ENCODE measurements around the gene CIDEB.

The CIDEB gene

GRCh38 chr14:24293525-24293924, 14.3 kb downstream of the CIDEB start:
- DNase-seq (ENCODE audit: insufficient read length, low spot score) (no peak), FAIRE-seq (no peak)
- TF ChIP-seq POU2F2 (IDR thresholded peaks at IDR 0.05; ENCODE audit: low read depth, low read length) = no peak

GRCh38 chr14:24292118-24292807, 15.5 kb downstream of the CIDEB start:
- TF ChIP-seq POLR2A (IDR thresholded peaks at IDR 0.05; ENCODE audit: low read depth, low read length) (no peak), POU2F2 (IDR thresholded peaks at IDR 0.05; ENCODE audit: low read depth, low read length) (no peak), POLR2AphosphoS5 (IDR thresholded peaks at IDR 0.05; ENCODE audit: low read depth, low read length) (no peak), PAX5 (IDR thresholded peaks at IDR 0.05; ENCODE audit: insufficient read depth, low read length, severe bottlenecking) (no peak), TAF1 (IDR thresholded peaks at IDR 0.05; ENCODE audit: low read depth, low read length) (no peak), SPI1 (IDR thresholded peaks at IDR 0.05; ENCODE audit: low read depth, low read length) (no peak)
- DNase-seq (ENCODE audit: insufficient read length, low spot score) (no peak), FAIRE-seq (no peak)

- no peak for FAIRE-seq
- TF ChIP-seq TAF1 (IDR thresholded peaks at IDR 0.05; ENCODE audit: low read depth, low read length) (no peak), POLR2A (IDR thresholded peaks at IDR 0.05; ENCODE audit: low read depth, low read length) (no peak), PAX5 (IDR thresholded peaks at IDR 0.05; ENCODE audit: insufficient read depth, low read length, severe bottlenecking) (no peak), SPI1 (IDR thresholded peaks at IDR 0.05; ENCODE audit: low read depth, low read length) (no peak), POLR2AphosphoS5 (IDR thresholded peaks at IDR 0.05; ENCODE audit: low read depth, low read length) (no peak), POU2F2 (IDR thresholded peaks at IDR 0.05; ENCODE audit: low read depth, low read length) (no peak)
Measured at GRCh38 chr14:24291446-24292117, 16.2 kb downstream of the CIDEB start.

GRCh38 chr14:24290746-24291145, 17.0 kb downstream of the CIDEB start:
- no peak for FAIRE-seq
- DNase-seq (ENCODE audit: insufficient read length, low spot score) = no peak
- no peak for TF ChIP-seq POLR2AphosphoS5 (IDR thresholded peaks at IDR 0.05; ENCODE audit: low read depth, low read length)
- TF ChIP-seq TAF1 (IDR thresholded peaks at IDR 0.05; ENCODE audit: low read depth, low read length) = no peak
- TF ChIP-seq POU2F2 (IDR thresholded peaks at IDR 0.05; ENCODE audit: low read depth, low read length) = no peak
- TF ChIP-seq SPI1 (IDR thresholded peaks at IDR 0.05; ENCODE audit: low read depth, low read length) = no peak
- TF ChIP-seq PAX5 (IDR thresholded peaks at IDR 0.05; ENCODE audit: insufficient read depth, low read length, severe bottlenecking) = no peak
- no peak for TF ChIP-seq POLR2A (IDR thresholded peaks at IDR 0.05; ENCODE audit: low read depth, low read length)

More at GRCh38 chr14:24291446-24292117, 16.2 kb downstream of the CIDEB start:
- DNase-seq (ENCODE audit: insufficient read length, low spot score) = no peak

- no peak for DNase-seq (ENCODE audit: insufficient read length, low spot score)
- TF ChIP-seq TAF1 (IDR thresholded peaks at IDR 0.05; ENCODE audit: low read depth, low read length) = no peak
- no peak for TF ChIP-seq POU2F2 (IDR thresholded peaks at IDR 0.05; ENCODE audit: low read depth, low read length)
- TF ChIP-seq PAX5 (IDR thresholded peaks at IDR 0.05; ENCODE audit: insufficient read depth, low read length, severe bottlenecking) = no peak
- no peak for TF ChIP-seq POLR2AphosphoS5 (IDR thresholded peaks at IDR 0.05; ENCODE audit: low read depth, low read length)
- no peak for TF ChIP-seq SPI1 (IDR thresholded peaks at IDR 0.05; ENCODE audit: low read depth, low read length)
- TF ChIP-seq POLR2A (IDR thresholded peaks at IDR 0.05; ENCODE audit: low read depth, low read length) = no peak
- FAIRE-seq = no peak
Measured at GRCh38 chr14:24289649-24290280, 18.0 kb downstream of the CIDEB start.

GRCh38 chr14:24286996-24287395, 20.8 kb downstream of the CIDEB start:
- TF ChIP-seq POLR2A (IDR thresholded peaks at IDR 0.05; ENCODE audit: low read depth, low read length) = no peak
- TF ChIP-seq PAX5 (IDR thresholded peaks at IDR 0.05; ENCODE audit: insufficient read depth, low read length, severe bottlenecking) = no peak
- no peak for TF ChIP-seq POLR2AphosphoS5 (IDR thresholded peaks at IDR 0.05; ENCODE audit: low read depth, low read length)
- no peak for TF ChIP-seq SPI1 (IDR thresholded peaks at IDR 0.05; ENCODE audit: low read depth, low read length)
- TF ChIP-seq TAF1 (IDR thresholded peaks at IDR 0.05; ENCODE audit: low read depth, low read length) = no peak
- TF ChIP-seq POU2F2 (IDR thresholded peaks at IDR 0.05; ENCODE audit: low read depth, low read length) = no peak
- no peak for DNase-seq (ENCODE audit: insufficient read length, low spot score)
- no peak for FAIRE-seq

- no peak for FAIRE-seq
- TF ChIP-seq POLR2A (IDR thresholded peaks at IDR 0.05; ENCODE audit: low read depth, low read length) (no peak), PAX5 (IDR thresholded peaks at IDR 0.05; ENCODE audit: insufficient read depth, low read length, severe bottlenecking) (no peak), POLR2AphosphoS5 (IDR thresholded peaks at IDR 0.05; ENCODE audit: low read depth, low read length) (no peak), SPI1 (IDR thresholded peaks at IDR 0.05; ENCODE audit: low read depth, low read length) (no peak), POU2F2 (IDR thresholded peaks at IDR 0.05; ENCODE audit: low read depth, low read length) (no peak), TAF1 (IDR thresholded peaks at IDR 0.05; ENCODE audit: low read depth, low read length) (no peak)
- DNase-seq (ENCODE audit: insufficient read length, low spot score) = no peak
Measured at GRCh38 chr14:24285351-24285750, 22.4 kb downstream of the CIDEB start.

- DNase-seq (ENCODE audit: insufficient read length, low spot score) = no peak
- no peak for FAIRE-seq
- TF ChIP-seq POLR2AphosphoS5 (IDR thresholded peaks at IDR 0.05; ENCODE audit: low read depth, low read length) (no peak), PAX5 (IDR thresholded peaks at IDR 0.05; ENCODE audit: insufficient read depth, low read length, severe bottlenecking) (no peak), POLR2A (IDR thresholded peaks at IDR 0.05; ENCODE audit: low read depth, low read length) (no peak), SPI1 (IDR thresholded peaks at IDR 0.05; ENCODE audit: low read depth, low read length) (no peak), POU2F2 (IDR thresholded peaks at IDR 0.05; ENCODE audit: low read depth, low read length) (no peak)
Measured at GRCh38 chr14:24284501-24285035, 23.2 kb downstream of the CIDEB start.

- FAIRE-seq (no peak), DNase-seq (ENCODE audit: insufficient read length, low spot score) (no peak)
- no peak for TF ChIP-seq PAX5 (IDR thresholded peaks at IDR 0.05; ENCODE audit: insufficient read depth, low read length, severe bottlenecking)
- TF ChIP-seq POLR2A (IDR thresholded peaks at IDR 0.05; ENCODE audit: low read depth, low read length) = no peak
- TF ChIP-seq POU2F2 (IDR thresholded peaks at IDR 0.05; ENCODE audit: low read depth, low read length) = no peak
- no peak for TF ChIP-seq POLR2AphosphoS5 (IDR thresholded peaks at IDR 0.05; ENCODE audit: low read depth, low read length)
- TF ChIP-seq SPI1 (IDR thresholded peaks at IDR 0.05; ENCODE audit: low read depth, low read length) = no peak
- no peak for TF ChIP-seq TAF1 (IDR thresholded peaks at IDR 0.05; ENCODE audit: low read depth, low read length)
Measured at GRCh38 chr14:24283796-24284460, 23.8 kb downstream of the CIDEB start.
